B cell (primary cell): ENCODE data around the gene JADE1.

Experiments used
- EZH2 ChIP-seq: IDR thresholded peaks from 2 replicates; pipeline ENCODE4 v1.6.1; 2012; ENCODE audit warnings: borderline replicate concordance, low read depth, mild to moderate bottlenecking, moderate library complexity, low read length; ENCODE audit not compliant: insufficient read depth, poor library complexity, severe bottlenecking
- TF ChIP-seq, protein P1 (sequence below): fragments of 200-600 bp; IDR thresholded peaks from one replicate; pipeline ENCODE4 v1.8.0; 2022; ENCODE audit warnings: antibody characterized with exemption, mild to moderate bottlenecking

GRCh38 chr4:128880662-128881061, 71.2 kb downstream of the JADE1 start:
- TF ChIP-seq, protein P1, sequence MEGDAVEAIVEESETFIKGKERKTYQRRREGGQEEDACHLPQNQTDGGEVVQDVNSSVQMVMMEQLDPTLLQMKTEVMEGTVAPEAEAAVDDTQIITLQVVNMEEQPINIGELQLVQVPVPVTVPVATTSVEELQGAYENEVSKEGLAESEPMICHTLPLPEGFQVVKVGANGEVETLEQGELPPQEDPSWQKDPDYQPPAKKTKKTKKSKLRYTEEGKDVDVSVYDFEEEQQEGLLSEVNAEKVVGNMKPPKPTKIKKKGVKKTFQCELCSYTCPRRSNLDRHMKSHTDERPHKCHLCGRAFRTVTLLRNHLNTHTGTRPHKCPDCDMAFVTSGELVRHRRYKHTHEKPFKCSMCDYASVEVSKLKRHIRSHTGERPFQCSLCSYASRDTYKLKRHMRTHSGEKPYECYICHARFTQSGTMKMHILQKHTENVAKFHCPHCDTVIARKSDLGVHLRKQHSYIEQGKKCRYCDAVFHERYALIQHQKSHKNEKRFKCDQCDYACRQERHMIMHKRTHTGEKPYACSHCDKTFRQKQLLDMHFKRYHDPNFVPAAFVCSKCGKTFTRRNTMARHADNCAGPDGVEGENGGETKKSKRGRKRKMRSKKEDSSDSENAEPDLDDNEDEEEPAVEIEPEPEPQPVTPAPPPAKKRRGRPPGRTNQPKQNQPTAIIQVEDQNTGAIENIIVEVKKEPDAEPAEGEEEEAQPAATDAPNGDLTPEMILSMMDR, result no peak
- no peak for TF ChIP-seq EZH2
